Endothelial cell of umbilical vein (primary cell): ENCODE results near the gene PIP5K1C. TPM values are rescaled to one million over a fixed set of nuclear protein-coding genes. Genes with fewer than 3 reads are reported as not detected.

Experiments
- BruUV-seq: library from RNA; stranded (reverse); fragments of 400-500 nt; replicated peaks from 2 replicates; lab custom pipeline; 2021; lab: Mats Ljungman, UMichigan
- CTCF ChIA-PET: fragments of 300-600, 350-600 bp; sonication (Branson Sonifier 250); formaldehyde crosslinking; loops from one replicate; lab custom pipeline; 2021; ENCODE audit warnings: antibody characterized with exemption, inconsistent platforms; lab: Charles Lee
- POLR2A ChIA-PET: fragments of 300-600, 350-600 bp; sonication (Branson Sonifier 250); formaldehyde crosslinking; loops from one replicate; lab custom pipeline; 2021; ENCODE audit warnings: antibody characterized with exemption, inconsistent platforms; lab: Charles Lee
- DNase-seq: peaks from one replicate; pipeline ENCODE4 v3.0.0-alpha.2; 2011; ENCODE audit warnings: low read depth, low spot score
- FAIRE-seq: peaks from 2 replicates; lab custom pipeline; 2011; peaks lifted over from hg19 to GRCh38; lab: Jason Lieb, UNC
- H2AFZ ChIP-seq: 2 replicates; pipeline ENCODE4 v1.6.0; 2012; ENCODE audit warnings: low read depth, low read length, control low read depth, inconsistent platforms
- H3K27ac ChIP-seq: 2 replicates; pipeline ENCODE4 v1.5.1; 2011; ENCODE audit warnings: low read depth, mild to moderate bottlenecking, control low read depth, low read length, moderate library complexity; ENCODE audit not compliant: insufficient read depth
- H3K27me3 ChIP-seq, 2 experiments: 2 replicates each; pipeline versions ENCODE4 v1.6.0 to v1.6.1; 2011; ENCODE audit warnings: low read length in 2 of 2, mixed read lengths in 1 of 2; ENCODE audit not compliant: control insufficient read depth in 2 of 2, insufficient read depth in 2 of 2
- H3K36me3 ChIP-seq, 2 experiments: 2 replicates in 1 of 2; 3 replicates in 1 of 2; pipeline ENCODE4 v1.5.1; 2011; ENCODE audit warnings: low read length in 2 of 2, mild to moderate bottlenecking in 1 of 2, moderate library complexity in 1 of 2; ENCODE audit not compliant: control insufficient read depth in 2 of 2, insufficient read depth in 2 of 2; ENCODE audit errors: extremely low read depth in 1 of 2
- H3K4me1 ChIP-seq: 3 replicates; pipeline ENCODE4 v1.5.1; 2011; ENCODE audit warnings: mild to moderate bottlenecking, low read length; ENCODE audit not compliant: control insufficient read depth, insufficient read depth; ENCODE audit errors: extremely low read depth
- H3K4me2 ChIP-seq: 2 replicates; pipeline ENCODE4 v1.6.1; 2011; ENCODE audit warnings: low read length, control low read depth, mixed read lengths; ENCODE audit not compliant: insufficient read depth
- H3K4me3 ChIP-seq, 3 experiments: fragments of 200-600 bp in 1 of 3; sonication (generic), shearing (Covaris generic) in 1 of 3; replicated peaks in 1 of 3; 2 replicates each; pipeline ENCODE4 v1.5.1; 2011 to 2016; ENCODE audit warnings: control low read depth in 3 of 3, low read length in 3 of 3, mild to moderate bottlenecking in 2 of 3, inconsistent platforms in 1 of 3, low read depth in 1 of 3, moderate library complexity in 1 of 3; ENCODE audit not compliant: insufficient read depth in 1 of 3
- H3K79me2 ChIP-seq: 2 replicates; pipeline ENCODE4 v1.6.0; 2012; ENCODE audit warnings: low read length, inconsistent platforms; ENCODE audit not compliant: control insufficient read depth, insufficient read depth
- H3K9ac ChIP-seq: replicated peaks from 2 replicates; pipeline ENCODE3; 2011; ENCODE audit warnings: low read length, control low read depth; ENCODE audit not compliant: insufficient read depth; ENCODE audit errors: extremely low read depth
- H3K9me1 ChIP-seq: replicated peaks from 3 replicates; pipeline ENCODE4 v1.6.0; 2011; ENCODE audit warnings: mild to moderate bottlenecking, low read length; ENCODE audit not compliant: control insufficient read depth, insufficient read depth; ENCODE audit errors: extremely low read depth
- H3K9me3 ChIP-seq: replicated peaks from 2 replicates; pipeline ENCODE4 v1.5.1; 2012; ENCODE audit warnings: low read length, inconsistent platforms; ENCODE audit not compliant: control insufficient read depth, insufficient read depth
- H4K20me1 ChIP-seq: replicated peaks from 2 replicates; pipeline ENCODE3; 2011; ENCODE audit warnings: mild to moderate bottlenecking, low read length; ENCODE audit not compliant: control insufficient read depth, insufficient read depth; ENCODE audit errors: extremely low read depth
- FOS ChIP-seq: IDR thresholded peaks from 2 replicates; pipeline ENCODE4 v1.6.1; 2011; ENCODE audit warnings: mild to moderate bottlenecking, low read length, moderate library complexity, borderline replicate concordance; ENCODE audit not compliant: insufficient read depth
- GATA2 ChIP-seq: IDR thresholded peaks from 2 replicates; pipeline ENCODE4 v1.7.0; 2011; ENCODE audit warnings: low read depth, mild to moderate bottlenecking, moderate library complexity, mixed read lengths, low read length; ENCODE audit not compliant: insufficient read length, insufficient read depth
- MYC ChIP-seq: IDR thresholded peaks from one replicate; pipeline ENCODE4 v1.6.1; 2011; ENCODE audit warnings: mild to moderate bottlenecking, low read depth, low read length
- POLR2A ChIP-seq: IDR thresholded peaks from 2 replicates; pipeline ENCODE4 v1.6.1; 2012; ENCODE audit warnings: low read depth, mild to moderate bottlenecking, control low read depth, low read length
- POLR2AphosphoS5 ChIP-seq: IDR thresholded peaks from 2 replicates; pipeline ENCODE4 v1.6.1; 2012; ENCODE audit warnings: low read depth, mild to moderate bottlenecking, control low read depth, low read length, moderate library complexity; ENCODE audit not compliant: insufficient read depth
- dilution Hi-C: fragments of 300-500 bp; cut with MboI; formaldehyde crosslinking; loops from one replicate; pipeline ENCODE4 v1.15.0; 2019; ENCODE audit warnings: low sequenced_read_pairs; ENCODE audit not compliant: extremely low pct_ligation_motif_present
- intact Hi-C: fragments of 100-400 bp; cut with micrococcal nuclease; formaldehyde crosslinking; loops from one replicate; pipeline ENCODE4 v1.10.0; 2022
- polyA plus RNA-seq, 4 experiments: library from polyadenylated mRNA; depleted of rRNA in 3 of 4; stranded (reverse) in 3 of 4; unstranded in 1 of 4; fragments of >200 nt; gene quantifications; 2 replicates each; pipeline versions ENCODE4 v1.2.1 to v1.2.3, GENCODE V29; 2011 to 2012; ENCODE audit warnings: missing spikeins in 1 of 4
- total RNA-seq: library from RNA; stranded (reverse); gene quantifications from 2 replicates; pipeline ENCODE4 v1.2.3, GENCODE V29; 2021

Gene PIP5K1C
- total and polyA plus RNA-seq, 2 donors (not counting 3 experiments of a cell fraction or from before 2014, with no cell fraction given), result 31.6 to 79.5 TPM

DNA sequence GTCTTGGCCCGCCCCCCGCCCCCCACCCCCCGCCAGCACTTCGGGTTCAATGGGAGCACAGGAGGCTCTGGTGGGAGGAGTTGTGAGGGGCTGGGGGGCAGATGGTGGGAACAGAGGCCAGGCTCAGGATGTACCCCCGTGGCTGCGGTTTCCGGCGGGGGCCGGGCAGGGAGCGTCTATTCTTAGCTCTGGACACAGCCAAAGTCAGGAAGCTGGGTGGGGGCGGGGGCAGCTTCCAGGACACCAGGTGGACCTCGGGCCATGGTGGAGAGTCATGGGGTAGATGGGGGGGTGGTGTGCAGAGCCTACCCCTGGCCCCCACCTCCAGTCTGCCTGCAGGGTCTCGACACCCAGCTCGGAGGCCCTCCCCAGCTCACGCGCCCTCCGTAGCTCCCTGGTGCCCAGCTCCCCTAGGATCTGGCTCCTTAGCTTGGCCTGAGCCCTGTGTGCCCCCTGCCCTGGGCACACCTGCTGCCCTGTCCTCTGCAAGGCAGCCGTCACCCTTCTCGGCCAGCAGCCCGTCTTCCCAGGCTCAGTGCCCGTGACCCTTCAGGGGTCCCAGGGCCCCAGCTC is 91.4 kb downstream of the PIP5K1C start:
- dilution Hi-C loops, result no loop called here
- no peaks in the 10 kb centered on the region for H4K20me1 ChIP-seq
- no TSS peak for BruUV-seq
- peaks cover 23% of the 10 kb centered on the region for H3K4me1 ChIP-seq
- H3K4me2 ChIP-seq, result no peak overlapping the region
- TF ChIP-seq POLR2AphosphoS5, result peak; percentile 44
- no peak for TF ChIP-seq GATA2
- no peak for TF ChIP-seq POLR2A
- no peak overlapping the region for H3K27ac ChIP-seq
- CTCF ChIA-PET, result interaction anchor here (1.1 to 2.3 kb wide), 6 partner anchors 9 to 64 kb away, joined by 3 to 10 read pairs (median 6); no protein-coding TSS in a partner anchor
- peaks cover 0 to 13% of the 10 kb centered on the region in 2 experiments for H3K36me3 ChIP-seq
- H3K9me3 ChIP-seq, result no peaks in the 10 kb centered on the region
- POLR2A ChIA-PET, result interaction anchor here (1.2 kb wide), 1 partner anchor 18 kb away, joined by 3 read pairs; the partner anchor contains the start of gene CACTIN
- FAIRE-seq (no peak), DNase-seq (peak; percentile 12)
- H3K4me3 ChIP-seq, result no peak overlapping the region
- H3K27me3 ChIP-seq, result no peaks in the 10 kb centered on the region
- H3K9ac ChIP-seq, result no peak overlapping the region
- no peak overlapping the region for H2AFZ ChIP-seq
- no peaks in the 10 kb centered on the region for H3K79me2 ChIP-seq
- H3K9me1 ChIP-seq, result no peaks in the 10 kb centered on the region
- intact Hi-C loops, result loop anchor here (5.0 kb wide), 1 partner anchor 37 kb away; the partner anchor contains the start of gene HMG20B

DNA sequence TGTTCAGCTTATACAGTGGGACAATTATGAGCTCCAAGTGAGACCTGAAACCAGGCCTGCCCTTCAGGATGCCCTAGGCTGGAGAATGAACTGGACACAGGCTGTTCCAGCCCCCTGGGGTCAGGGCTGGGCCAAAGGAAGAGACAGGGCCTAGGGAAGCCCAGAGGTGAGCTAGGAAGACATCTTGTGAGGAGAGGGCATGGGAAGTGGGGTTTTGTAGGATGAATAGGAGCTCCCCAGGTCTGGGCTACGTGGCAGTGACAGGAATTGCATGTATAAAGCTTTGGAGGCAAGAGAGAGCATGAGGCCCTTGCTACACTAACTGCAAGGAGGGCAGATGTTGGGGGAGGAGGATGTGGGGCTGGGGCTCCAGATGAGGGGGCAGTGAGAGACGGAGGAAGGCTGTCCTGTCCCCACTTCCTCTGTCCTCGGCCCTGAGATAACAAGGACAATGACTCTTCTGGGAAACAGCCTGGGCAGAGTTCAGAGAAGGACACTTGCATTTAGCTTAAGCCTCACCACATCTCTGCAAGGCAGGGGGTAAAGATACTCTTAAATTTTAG is 92.1 kb downstream of the PIP5K1C start:
- POLR2A ChIA-PET, result interaction anchor here (1.2 kb wide), 1 partner anchor 19 kb away, joined by 3 read pairs; the partner anchor contains the start of gene CACTIN
- intact Hi-C loops (loop anchor here (5.0 kb wide), 1 partner anchor 36 kb away; the partner anchor contains the start of gene HMG20B), dilution Hi-C loops (no loop called here)
- no peak overlapping the region for H3K4me3 ChIP-seq
- peak overlapping the region; percentile 34 for H3K27ac ChIP-seq
- no peaks in the 10 kb centered on the region for H3K9me3 ChIP-seq
- no peak for TF ChIP-seq MYC
- TF ChIP-seq POLR2A, result no peak
- no peak for TF ChIP-seq FOS
- no peak for TF ChIP-seq POLR2AphosphoS5
- no peak for FAIRE-seq
- peak overlapping the region; percentile 81 for H2AFZ ChIP-seq
- CTCF ChIA-PET, result interaction anchor here (0.8 to 2.3 kb wide), 10 partner anchors 8 to 63 kb away, joined by 3 to 10 read pairs (median 4); no protein-coding TSS in a partner anchor
- H3K79me2 ChIP-seq, result no peaks in the 10 kb centered on the region
- no TSS peak for BruUV-seq
- H3K36me3 ChIP-seq, result peaks cover 0 to 11% of the 10 kb centered on the region in 2 experiments
- DNase-seq, result no peak
- no peak overlapping the region for H3K9ac ChIP-seq
- H3K9me1 ChIP-seq, result no peaks in the 10 kb centered on the region
- no peaks in the 10 kb centered on the region for H4K20me1 ChIP-seq
- H3K4me2 ChIP-seq, result peak overlapping the region; percentile 63
- H3K27me3 ChIP-seq, result no peaks in the 10 kb centered on the region
- peaks cover 23% of the 10 kb centered on the region for H3K4me1 ChIP-seq
